Thoracic aorta (tissue), 2 donors: ENCODE measurements around the gene DGKB. TPM values are rescaled to one million over a fixed set of nuclear protein-coding genes. Genes with fewer than 3 reads are reported as not detected.

Source experiments
- ATAC-seq: fragments of 150-250 bp; one replicate; pipeline ENCODE4 v1.8.0; 2017; ENCODE audit warnings: low read depth; ENCODE audit not compliant: insufficient number of reproducible peaks, low FRiP score
- DNase-seq: peaks from one replicate; pipeline ENCODE4 v3.0.0-alpha.2; 2020; ENCODE audit warnings: low spot score
- H3K27ac ChIP-seq, 2 donors: fragments of 200-600 bp; sonication (generic); 1 replicate in 1 of 2; 2 replicates in 1 of 2; pipeline ENCODE4 v1.5.1; 2016; ENCODE audit warnings: mild to moderate bottlenecking in 2 of 2, moderate library complexity in 2 of 2
- H3K27me3 ChIP-seq: fragments of 200-600 bp; sonication (generic); replicated peaks from 2 replicates; pipeline ENCODE4 v1.6.0; 2016; ENCODE audit warnings: mild to moderate bottlenecking; ENCODE audit not compliant: insufficient read depth
- H3K36me3 ChIP-seq: fragments of 200-600 bp; sonication (generic); one replicate; pipeline ENCODE4 v1.5.1; 2016
- H3K4me1 ChIP-seq, 2 donors: fragments of 200-600 bp; sonication (generic); 1 replicate in 1 of 2; 2 replicates in 1 of 2; pipeline versions ENCODE4 v1.5.1 to v1.6.0; 2016; ENCODE audit warnings: low read depth in 2 of 2, mild to moderate bottlenecking in 1 of 2; ENCODE audit not compliant: control insufficient read depth in 1 of 2
- H3K4me3 ChIP-seq: fragments of 200-600 bp; sonication (generic); 2 replicates; pipeline ENCODE4 v1.5.1; 2016; ENCODE audit warnings: mild to moderate bottlenecking
- H3K9me3 ChIP-seq: fragments of 200-600 bp; sonication (generic); 2 replicates; pipeline ENCODE4 v1.5.1; 2016
- total RNA-seq, 2 donors: library from RNA; depleted of rRNA; stranded (reverse); fragments of >200 nt; gene quantifications; one replicate each; pipeline versions ENCODE4 v1.1.0 to v1.2.3, GENCODE V29; 2016
- TF ChIP-seq, protein P1 (sequence below): fragments of 200-600 bp; sonication (generic); IDR thresholded peaks from one replicate; pipeline ENCODE4 v1.5.1; 2019; ENCODE audit warnings: antibody characterized with exemption

Gene DGKB
- total RNA-seq, 2 donors from 2014 or later: 0.56 TPM; not detected in 1

DNA sequence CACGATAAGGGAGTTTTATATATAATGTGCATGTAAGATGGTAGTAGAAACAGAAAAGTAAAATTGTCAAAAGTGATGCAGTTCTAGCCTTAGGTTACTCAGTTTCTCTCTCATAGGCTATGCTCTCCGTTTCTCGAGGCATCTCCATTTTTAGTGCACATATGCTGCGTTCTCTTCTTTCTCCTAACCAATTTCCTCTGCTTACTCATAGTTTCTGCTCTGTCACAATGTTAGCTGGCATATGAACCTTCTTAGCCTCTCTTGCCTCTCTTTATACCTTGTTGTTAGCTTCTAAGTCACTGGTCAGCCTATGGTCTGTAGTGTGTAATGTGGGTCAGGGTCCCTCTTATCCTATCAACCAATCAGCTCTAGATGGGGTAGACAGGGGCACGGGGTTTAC, 632.5 kb downstream of the DGKB start:
- Histone ChIP-seq H3K4me1 (no peaks in the 10 kb centered on the region), H3K27ac (no peak overlapping the region), H3K4me3 (no peak overlapping the region), H3K36me3 (no peaks in the 10 kb centered on the region), H3K27me3 (no peaks in the 10 kb centered on the region), H3K9me3 (no peaks in the 10 kb centered on the region)
- DNase-seq (no peak), ATAC-seq (no peak)
- TF ChIP-seq, protein P1, sequence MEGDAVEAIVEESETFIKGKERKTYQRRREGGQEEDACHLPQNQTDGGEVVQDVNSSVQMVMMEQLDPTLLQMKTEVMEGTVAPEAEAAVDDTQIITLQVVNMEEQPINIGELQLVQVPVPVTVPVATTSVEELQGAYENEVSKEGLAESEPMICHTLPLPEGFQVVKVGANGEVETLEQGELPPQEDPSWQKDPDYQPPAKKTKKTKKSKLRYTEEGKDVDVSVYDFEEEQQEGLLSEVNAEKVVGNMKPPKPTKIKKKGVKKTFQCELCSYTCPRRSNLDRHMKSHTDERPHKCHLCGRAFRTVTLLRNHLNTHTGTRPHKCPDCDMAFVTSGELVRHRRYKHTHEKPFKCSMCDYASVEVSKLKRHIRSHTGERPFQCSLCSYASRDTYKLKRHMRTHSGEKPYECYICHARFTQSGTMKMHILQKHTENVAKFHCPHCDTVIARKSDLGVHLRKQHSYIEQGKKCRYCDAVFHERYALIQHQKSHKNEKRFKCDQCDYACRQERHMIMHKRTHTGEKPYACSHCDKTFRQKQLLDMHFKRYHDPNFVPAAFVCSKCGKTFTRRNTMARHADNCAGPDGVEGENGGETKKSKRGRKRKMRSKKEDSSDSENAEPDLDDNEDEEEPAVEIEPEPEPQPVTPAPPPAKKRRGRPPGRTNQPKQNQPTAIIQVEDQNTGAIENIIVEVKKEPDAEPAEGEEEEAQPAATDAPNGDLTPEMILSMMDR: no peak

DNA sequence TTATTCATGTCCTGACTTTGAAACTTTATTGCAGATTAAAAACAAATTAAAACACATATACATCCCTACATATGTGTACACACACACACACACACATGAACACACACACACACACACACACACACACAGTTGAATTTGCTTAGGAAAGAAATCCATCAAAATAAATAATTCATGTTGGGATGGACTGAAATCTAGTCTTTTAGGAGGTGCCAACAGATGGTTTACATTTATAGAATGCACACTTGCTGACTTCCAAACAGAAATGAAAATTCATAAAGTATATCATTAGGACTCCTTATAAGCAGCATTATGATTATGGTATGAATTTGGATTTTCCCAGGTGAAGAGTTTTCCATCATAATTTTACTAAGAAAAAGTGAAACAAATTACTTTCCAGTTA, 642.5 kb downstream of the DGKB start:
- no peaks in the 10 kb centered on the region for H3K27me3 ChIP-seq
- no peaks in the 10 kb centered on the region for H3K9me3 ChIP-seq
- H3K27ac ChIP-seq: no peak overlapping the region
- no peaks in the 10 kb centered on the region for H3K4me1 ChIP-seq
- ATAC-seq: no peak
- TF ChIP-seq, protein P1: no peak
- no peak overlapping the region for H3K4me3 ChIP-seq
- no peak for DNase-seq
- H3K36me3 ChIP-seq: no peaks in the 10 kb centered on the region

DNA sequence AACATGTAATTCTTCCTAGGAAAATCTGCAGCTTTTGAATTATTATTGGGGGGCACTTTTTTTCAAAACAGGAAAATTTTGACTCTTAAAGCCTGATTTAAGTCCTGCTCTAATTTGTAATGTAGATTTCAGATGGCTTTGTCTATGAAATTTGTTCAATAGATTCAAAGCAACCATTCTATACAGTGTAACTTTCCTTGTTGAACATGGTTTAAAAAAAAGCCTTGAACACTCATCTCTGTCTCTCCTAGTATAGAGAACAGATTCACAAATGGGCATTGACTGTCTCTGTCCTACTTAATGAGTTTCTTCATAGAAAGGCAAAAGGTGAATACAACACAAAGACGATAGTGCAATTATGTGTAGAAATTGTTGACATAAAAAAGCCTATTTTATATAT, 643.7 kb downstream of the DGKB start:
- Histone ChIP-seq H3K4me1 (no peaks in the 10 kb centered on the region), H3K27me3 (no peaks in the 10 kb centered on the region), H3K36me3 (no peaks in the 10 kb centered on the region), H3K27ac (no peak overlapping the region), H3K4me3 (no peak overlapping the region), H3K9me3 (no peaks in the 10 kb centered on the region)
- DNase-seq: no peak
- TF ChIP-seq, protein P1: no peak
- no peak for ATAC-seq

DNA sequence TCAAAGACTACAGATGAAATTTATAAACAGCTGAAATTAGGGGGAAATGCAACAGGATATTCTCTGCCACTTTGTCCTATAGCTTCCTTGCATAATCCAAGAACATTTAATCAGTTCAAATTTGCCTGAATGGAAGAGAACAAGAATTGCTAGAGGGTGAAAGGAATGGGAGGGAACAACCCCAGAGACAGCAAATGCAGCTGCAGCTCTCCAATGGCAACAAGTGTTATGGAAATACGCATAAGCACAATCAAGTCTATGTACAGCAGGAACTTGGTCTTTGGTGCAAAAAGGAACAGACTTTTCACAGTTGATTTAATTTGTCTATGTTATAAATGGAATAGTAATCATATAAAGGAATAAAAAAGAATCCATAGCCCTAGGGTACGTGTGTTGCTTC, 644.1 kb downstream of the DGKB start:
- TF ChIP-seq, protein P1: no peak
- Histone ChIP-seq H3K27me3 (no peaks in the 10 kb centered on the region), H3K4me3 (no peak overlapping the region), H3K9me3 (no peaks in the 10 kb centered on the region), H3K27ac (no peak overlapping the region), H3K36me3 (no peaks in the 10 kb centered on the region), H3K4me1 (no peaks in the 10 kb centered on the region)
- DNase-seq: no peak
- ATAC-seq: no peak

DNA sequence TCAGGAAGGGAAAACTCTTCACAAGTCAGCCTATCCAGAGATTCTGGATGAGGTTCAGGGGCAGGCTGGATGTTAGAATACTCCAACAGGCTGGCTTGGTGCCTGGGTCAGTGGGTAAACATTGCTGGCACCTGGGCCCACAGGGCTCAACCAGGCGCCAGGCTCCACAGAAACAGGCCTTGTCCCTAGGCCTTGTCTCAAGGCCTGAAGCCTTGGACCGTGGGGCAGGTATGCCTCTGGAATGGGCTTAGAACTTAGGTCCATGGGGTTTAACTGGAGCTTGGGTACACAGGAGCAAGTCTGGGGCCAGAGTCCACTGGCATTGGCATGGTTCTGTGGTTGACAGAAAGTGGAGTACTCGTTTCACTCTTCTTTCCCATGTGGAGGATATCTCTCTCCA, 650.1 kb downstream of the DGKB start:
- DNase-seq: no peak
- ATAC-seq: no peak
- Histone ChIP-seq H3K9me3 (no peaks in the 10 kb centered on the region), H3K27me3 (no peaks in the 10 kb centered on the region), H3K4me3 (no peak overlapping the region), H3K4me1 (no peaks in the 10 kb centered on the region), H3K36me3 (no peaks in the 10 kb centered on the region), H3K27ac (no peak overlapping the region)
- TF ChIP-seq, protein P1: no peak
